HG03432 (cell line): ENCODE results near the gene RFC2.

Experiments used
- ATAC-seq: cut with Tn5 transposase; IDR thresholded peaks from one replicate; pipeline ENCODE4 v1.9.1; 2021; ENCODE audit warnings: mild to moderate bottlenecking, moderate library complexity; ENCODE audit not compliant: unreplicated experiment

Gene RFC2

DNA sequence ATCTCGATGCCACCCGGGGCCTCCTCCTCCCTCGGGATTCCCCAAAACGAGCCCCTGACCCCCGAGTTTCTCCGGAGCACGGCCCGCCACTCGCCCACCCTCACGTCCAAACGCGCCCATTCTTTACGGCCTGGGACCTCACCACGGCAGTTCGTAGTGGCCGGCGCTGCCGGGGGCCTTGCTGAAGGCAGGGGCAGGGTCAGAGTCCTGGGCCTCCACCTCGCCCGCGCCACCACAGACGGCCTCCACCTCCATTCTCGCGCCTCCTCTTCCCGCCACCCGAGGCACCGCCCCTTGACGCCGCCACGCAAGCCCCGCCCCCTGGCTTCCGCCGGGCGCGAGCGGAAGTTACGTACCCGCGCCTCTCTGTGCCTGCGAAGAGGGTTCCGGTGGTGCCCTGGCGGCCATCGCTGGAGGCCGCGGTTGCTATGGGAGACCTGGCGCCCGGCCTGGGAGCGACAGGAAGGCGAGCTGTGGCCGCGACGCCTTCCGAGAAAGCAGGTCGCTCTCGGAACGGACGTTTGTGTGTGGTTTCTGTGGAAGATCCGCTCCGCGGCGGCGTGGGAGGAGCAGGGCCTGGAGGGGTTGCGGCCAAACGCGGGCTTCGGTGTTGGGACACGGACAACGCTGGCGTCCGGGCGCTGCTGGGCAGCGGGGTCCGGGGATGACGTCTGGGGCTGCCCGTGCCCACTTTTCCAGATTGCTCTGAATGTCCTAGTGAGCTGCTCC lies at the start of gene RFC2:
Gene RFC2 (minus strand): TSS at position 271 of the 729 bp plus-strand sequence. CDS start 16 bp downstream, at position 255.
- ATAC-seq, result peak; percentile 92

DNA sequence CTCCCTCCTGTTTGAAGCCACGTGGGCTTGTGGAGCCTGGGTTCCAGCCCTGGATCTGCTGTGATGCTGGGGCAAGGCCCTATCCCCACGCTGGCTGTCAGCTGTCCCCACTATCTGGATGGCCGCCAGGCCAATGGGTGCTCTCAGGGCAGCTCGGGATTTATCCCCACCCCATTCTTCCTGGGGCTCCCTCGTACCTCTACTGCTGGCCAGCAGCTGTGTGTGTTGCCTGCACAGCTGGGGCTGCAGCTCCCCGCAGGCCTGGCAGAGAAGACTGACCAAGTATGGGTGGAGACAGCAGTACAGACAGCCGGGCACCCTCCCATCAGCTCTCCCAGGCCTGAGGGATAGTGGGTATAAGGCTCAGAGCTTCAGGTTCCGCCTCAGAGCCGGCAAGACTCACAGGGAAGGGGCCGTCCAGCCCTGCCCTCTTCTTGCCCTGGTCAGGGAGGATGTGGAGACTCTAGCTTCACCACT lies 48.6 kb upstream of the RFC2 start:
- ATAC-seq, result no peak

DNA sequence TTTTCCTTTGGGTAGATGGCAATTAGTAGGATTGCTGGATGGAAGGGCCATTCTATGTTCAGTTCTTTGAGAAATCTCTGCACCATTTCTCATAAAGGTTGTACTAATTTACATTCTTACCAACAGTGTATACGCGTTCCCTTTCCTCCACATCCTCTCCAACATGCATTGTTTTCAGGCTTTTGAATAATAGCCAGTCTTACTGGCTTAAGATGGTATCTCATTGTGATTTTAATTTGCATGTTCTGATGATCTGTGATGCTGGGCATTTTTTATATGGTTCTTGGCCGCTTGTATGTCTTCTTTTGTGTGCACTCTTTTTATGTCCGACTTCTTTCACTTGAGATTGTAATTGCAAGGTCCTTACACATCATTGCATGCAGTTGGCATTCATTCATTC lies 46.7 kb upstream of the RFC2 start:
- no peak for ATAC-seq

DNA sequence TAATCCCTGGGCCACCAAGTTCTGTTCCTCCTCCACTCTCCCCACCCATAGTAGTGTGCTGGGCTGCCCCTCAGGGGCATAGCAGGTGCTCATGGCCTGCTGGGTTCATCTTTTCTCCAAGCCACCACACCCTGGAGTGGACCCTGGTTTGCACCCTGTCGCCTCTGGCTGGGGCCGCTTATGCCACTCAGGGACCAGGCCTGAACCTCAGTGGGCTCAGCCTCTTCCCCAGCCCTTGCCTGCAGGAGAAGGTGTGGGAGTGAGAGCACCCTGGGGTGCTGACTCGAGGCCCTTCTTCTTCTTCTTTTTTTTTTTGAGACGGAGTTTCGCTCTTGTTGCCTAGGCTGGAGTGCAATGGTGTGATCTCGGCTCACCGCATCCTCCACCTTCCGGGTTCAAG lies 45.2 kb upstream of the RFC2 start:
- no peak for ATAC-seq

DNA sequence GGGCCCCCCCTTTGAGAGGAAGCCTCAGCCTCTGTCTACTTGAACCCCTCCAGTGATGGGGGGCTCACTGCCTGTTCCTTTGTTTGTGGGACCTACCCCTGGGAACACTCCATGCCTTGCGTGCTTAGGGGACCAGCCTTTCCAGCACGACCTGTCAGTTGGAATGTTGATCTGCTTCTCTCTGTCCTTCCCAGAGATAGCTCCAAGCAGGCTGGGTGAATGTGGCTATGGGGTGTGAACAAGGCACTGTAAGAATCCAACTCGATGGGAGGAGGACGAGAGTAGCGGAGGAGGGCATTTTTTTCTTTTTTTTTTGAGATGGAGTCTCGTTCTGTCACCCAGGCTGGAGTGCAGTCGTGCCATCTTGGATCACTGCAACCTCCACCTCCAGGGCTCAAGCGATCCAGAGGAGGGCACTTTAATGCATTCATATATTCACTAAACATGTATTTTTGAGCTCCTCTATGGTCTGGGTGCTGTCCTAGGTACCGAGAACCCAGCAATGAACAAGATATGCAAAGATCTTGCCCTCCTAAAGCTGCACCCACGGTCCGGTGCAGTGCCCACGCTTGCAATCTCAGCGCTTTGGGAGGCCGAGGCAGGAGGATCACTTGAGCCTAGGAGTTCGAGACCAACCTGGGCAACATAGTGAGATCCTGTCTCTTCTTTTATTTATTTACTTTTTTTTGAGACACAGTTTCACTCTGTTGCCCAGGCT lies 43.5 kb upstream of the RFC2 start:
- ATAC-seq, result no peak

DNA sequence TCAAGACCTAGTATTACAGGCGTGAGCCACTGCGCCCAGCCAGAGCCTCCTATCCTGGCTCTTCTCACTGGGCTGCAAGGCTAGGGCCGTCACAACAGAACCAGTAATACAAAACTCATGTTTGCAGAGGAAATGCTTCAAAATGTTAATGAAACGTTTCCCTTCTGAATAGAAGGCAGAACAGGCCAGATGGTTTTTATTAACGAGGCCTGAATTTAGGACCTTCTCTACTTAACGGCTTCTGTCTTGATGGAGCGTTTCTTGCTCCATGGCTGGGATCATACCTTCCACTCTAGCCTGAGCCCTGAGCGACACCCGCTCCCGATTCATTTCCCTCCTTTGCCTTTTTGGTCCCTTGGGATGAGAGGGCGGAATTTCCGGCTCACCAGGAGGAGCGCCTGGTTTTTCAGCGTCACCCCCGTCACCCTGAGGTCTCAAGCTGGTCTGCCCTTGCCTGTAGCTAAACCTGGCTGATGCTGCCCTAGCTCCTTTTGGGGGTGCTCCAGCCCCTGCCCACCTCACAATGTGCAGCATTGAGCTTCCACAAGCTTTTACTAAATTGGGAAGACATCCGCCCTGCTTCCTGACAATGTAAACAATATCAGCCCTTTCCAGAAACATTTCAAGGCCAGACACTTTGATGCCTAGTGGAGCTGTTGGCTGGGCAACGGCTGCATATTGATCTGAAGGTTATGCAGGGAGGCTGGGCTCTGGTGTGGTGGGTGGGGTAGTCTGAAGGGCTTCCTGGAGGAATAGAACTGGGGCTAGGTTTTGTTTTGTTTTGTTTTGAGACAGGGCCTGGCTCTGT lies 40.2 kb upstream of the RFC2 start:
- ATAC-seq, result no peak

DNA sequence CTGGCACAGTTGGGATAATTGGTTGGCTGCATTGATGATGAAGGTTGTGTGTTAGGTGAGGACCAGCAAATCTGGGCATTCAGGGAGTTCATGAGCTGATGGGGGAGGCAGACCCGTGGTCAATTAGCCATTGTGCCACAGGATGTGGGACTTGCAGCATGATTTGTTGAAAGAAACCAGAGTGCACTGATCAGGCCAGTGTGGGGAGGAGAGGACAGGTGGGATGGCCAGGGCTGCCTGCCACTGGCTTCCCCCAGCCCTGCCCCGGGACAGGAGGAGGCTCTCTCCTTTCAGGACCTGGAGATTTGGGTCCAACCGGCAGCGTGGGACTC lies 39.3 kb upstream of the RFC2 start:
- no peak for ATAC-seq

DNA sequence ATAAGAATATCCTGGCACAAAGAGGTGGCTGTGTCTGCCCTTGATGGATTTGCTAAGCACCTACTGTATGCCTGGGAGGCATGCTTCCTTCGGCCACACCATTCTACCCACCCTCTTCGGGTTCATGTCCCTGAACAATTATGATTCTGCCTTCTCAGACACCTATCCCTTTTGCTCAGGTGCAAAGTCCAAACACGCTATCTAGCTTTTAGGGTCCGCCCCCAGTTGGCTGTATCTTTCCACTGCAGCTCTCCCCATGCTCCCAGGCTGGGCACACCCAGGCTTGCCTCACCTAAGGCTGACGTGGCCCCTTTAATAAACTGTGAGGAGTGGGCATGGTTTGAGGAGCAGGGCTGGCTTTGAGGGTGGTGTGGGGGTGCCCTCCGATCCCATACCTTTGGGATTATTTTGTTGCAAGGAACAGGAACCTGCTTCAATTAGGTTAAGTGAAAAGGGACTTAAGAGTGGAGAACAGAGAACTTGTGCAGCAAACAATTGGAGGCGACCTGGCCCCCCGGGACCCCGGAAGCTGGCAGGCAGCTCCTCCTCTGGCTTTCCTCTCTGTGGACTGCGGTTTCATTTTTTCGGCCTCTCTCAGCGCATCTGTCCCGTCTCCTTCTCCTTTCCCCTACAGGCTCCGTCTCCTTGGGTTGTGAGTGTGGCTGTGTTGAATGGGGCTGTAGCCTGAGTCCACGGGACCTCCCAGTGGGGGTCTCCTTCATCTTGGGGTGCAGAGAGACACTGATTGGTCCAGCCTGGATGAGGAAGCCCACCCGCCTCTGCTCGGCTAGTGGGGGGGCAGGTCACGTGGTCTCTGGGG lies 38.8 kb upstream of the RFC2 start:
- no peak for ATAC-seq

DNA sequence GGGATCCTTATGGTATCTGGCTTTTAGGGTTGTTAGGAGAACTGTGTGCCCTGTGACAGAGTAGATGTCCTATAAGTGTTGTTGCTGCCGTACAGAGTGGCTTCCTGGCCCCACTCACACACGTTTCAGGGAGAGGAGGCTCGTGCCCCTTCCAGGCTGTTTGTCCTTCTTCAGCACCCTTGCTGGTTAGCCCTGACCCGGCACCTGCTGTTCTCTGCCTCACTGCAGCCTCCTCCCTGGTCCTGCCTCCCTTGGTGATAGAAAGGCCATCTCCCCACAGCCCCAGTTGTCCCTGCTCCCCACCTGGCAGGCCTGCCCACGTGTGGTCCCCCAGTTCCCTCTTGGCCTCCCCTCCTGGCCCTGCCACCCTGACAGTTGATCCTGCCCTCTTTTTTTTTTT lies 37.3 kb upstream of the RFC2 start:
- no peak for ATAC-seq

DNA sequence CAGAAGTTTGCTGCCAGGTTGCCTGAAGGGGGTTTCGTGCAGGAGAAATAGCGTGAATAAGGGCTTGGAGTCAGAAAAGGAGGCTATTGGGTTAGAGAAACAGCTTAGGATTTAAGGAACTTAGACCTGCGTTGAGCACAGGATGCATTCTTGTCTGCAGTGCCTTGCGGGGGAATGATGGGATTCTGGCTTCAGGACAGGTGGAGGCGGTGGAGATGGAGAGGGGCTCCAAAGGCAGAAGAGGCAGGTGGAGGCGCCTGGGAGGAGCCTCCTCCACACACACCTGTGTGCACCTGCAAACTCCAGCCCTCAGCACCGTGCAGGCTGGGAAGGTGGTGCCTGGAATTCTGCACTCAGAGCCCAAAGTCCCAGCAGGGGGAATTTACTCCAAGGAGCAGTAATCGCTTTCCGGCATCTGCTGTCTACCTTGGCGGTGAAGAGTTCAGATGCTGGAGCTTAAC lies 36.8 kb upstream of the RFC2 start:
- ATAC-seq, result no peak

DNA sequence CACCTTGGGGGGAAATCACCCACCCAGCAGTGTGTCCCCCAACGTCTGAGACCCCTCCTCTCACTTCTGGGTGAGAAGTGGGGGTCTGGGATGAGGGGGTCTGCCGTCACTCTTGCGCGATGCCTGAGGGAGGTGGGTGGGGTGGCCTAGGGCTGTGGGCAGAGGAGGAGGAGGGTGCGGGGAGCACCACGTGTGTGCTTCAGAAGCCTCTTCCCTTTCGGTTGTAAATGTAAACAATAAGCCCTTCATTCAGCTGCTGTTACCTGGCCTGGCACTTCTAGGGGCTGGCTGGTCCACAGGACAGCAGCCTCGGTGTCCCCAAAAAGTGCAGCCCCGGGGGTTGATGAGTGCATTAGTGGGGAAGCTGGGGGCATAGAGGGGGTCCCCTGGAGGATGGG lies 36.4 kb upstream of the RFC2 start:
- no peak for ATAC-seq

DNA sequence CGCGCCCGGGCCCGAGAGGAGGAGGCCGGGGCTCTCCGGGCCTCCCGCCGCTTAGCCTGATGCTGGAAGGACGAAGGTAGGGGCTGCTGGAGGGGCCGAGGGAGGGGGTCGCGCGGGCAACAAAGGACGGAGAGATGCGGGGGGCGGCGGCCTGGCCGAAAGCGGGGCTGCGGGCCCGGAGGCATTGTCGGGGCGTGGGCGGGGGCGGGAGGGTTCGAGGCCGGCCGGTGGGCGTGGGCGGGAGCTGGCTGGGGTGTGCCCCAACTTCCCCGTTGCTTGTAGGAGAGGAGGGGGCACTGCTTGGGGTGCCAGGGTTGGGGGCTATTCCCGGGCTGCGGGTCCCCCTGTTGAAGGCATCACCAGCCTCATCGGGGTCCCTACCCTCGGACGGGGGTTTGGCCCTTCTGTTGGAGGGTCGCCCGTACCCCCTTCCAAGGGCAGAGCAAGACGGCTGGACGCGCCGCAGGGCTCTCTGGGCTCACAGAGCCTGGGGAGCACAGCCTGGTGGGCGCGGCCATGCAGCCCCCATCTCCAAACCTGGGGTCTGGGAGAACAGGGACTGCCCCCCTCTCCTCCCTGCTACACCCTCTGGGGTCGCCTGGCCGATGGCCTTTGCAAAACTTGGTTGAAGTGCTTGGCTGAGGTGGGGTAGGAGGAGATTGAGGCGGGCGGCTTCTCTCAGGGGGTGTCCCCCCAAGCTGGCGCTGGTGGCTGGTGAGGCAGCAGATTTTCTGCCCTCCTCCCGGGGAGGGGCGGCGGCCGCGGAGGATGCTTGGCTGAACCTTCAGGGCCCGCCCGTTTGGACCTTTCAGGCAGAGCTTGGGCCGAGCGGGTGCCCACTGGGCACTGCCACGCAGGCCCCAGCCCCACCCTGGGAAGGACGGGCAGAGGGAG lies 35.7 kb upstream of the RFC2 start:
- peak; percentile 25 for ATAC-seq

DNA sequence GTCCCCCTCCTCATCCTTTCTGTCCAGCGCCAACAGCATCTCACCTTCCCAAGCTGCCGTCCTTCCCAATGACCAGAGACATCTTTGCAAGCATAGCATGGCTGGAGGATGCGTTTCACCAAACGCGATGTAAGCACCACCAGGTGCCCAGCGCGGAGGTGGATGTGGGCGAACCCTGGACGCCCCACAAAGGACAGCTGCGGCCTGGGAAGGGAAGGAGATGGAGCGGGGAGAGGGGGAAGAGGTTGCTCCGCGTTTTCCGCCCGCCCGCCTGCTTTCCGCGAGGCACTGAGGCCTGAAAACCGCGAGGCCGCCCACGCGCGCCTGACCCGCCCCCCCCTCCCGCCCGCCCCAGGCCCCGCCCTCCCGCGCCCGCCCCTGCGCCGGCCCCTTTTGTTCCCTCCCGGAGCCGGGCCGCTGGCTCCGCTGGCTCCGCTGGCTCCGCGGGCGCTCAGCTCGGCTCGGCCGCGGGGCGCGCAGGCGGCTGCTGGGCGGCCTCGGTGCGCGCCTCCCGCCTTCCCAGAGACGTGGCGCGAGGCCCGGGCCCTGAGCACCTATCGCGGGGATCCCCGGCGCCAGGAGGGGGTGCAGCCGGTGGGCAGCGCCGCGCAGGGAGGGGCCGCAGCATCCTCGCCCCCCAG lies 34.9 kb upstream of the RFC2 start, which contains the start of gene CLIP2:
Gene CLIP2 (plus strand): TSS at position 390 of the 641 bp plus-strand sequence. CDS start 28,140 bp downstream, outside the sequence.
- peak; percentile 46 for ATAC-seq

DNA sequence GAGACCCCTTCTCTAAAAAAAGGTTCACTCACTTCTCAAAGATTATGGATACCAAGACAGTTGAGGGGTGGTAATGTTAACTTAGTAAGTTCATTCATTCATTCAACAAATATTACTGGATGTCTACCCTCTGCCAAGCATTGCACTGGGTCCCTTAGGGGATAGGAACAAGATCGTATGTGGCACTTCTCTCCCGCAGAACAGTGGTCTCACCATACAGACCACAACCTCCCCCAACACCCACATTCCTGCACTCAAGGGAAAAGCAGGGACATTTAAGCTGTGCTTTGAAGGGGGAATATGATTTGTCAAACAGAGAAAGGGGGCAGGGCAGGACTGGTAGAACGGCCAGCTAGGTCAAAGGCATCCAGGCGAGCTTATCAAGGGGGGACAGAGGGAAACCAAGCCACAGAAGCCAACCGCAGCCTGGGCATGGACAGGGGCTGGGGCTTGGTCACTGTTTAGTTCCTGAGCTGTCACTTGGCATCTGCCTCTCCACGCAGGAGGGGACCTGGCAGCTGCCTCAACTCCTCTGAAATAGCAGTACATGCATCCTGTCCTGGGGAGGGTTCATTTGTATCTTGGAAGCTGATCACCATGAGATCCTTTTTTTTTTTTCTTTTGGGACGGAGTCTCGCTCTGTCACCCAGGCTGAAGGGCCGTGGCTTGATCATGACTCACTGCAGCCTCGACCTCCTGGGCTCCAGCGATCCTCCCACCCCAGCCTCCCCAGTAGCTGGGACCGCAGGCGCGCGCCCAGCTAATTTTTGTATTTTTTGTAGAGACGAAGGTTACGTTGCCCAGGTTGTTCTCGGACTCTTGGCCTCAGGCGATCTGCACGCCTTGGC lies 34.1 kb upstream of the RFC2 start:
- ATAC-seq, result no peak

DNA sequence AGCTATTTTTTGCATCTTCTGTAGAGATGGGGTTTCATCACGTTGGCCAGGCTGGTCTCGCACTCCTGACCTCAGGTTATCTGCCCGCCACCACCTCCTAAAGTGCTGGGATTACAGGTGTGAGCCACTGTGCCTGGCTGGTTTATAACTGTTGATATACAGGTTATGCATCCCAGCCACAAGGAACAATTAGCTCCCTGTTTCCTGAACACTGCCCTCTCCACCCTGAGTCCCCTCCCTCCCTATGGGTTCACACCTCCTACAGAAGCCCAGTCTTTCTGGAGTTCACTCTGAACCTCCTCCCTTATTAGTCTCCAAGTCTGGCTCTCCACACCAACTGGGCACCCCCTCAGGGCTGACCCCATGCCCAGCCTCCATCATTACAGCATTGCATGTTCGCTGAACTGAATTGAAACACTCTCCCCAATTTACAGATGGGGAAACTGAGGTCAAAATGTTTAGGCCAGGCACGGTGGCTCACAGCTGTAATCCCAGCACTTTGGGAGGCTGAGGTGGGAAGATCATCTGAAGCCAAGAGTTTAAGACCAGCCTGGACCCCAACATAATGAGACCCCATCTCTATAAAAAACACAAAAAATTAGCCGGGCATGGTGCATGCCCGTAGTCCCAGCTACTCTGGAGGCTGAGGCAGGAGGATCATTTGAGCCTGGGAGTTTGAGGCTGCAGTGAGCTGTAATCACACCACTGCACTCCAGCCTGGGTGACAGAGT lies 33.3 kb upstream of the RFC2 start:
- no peak for ATAC-seq

DNA sequence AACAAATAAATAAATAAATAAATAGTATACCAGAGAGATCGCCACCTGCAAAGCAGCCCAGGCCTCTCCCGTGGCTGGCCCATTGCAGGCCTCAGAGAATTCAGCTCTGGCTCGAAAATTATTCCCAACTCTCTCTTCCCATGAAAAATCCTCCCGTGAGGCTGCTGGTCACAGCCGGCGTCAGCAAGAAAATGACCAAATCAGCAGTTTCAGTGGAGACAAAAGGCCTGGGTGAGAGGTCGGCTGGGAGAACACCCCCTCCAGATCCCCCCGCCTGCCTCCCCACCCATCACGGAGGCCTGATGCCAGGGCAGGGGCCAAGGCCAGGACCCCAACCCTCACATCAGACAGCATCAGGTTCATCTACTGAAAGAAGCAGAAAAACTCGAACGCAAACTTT lies 31.9 kb upstream of the RFC2 start:
- no peak for ATAC-seq

DNA sequence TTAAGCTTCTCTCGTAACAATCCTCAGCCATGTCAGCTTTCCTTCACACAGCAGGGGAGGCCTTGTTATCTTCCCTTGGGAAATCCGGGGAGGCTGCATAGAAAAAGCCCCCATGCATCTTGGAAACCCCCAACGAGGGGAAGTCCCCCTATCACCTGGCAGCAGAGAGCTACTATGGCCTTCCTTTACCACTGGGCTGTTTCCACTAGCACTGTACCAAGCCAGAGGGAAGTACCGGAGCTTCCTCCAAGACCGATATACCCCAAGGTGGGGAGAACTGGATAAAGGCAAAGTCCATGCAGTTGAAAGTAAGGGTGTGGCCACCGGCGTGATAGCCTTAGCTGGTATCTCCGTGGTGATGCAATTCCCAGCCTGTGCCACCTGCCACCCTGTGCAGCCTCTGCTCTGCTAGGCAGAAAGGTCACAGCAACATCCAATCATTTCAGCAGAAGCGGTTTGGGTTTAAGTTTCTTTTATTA lies 30.6 kb upstream of the RFC2 start:
- ATAC-seq, result peak; percentile 37
